OCI-LY1 (cell line): ENCODE measurements around the gene RNF157.

Experiments
- H2AFZ ChIP-seq: fragments of 200-600 bp; sonication (generic), shearing (Covaris generic); 2 replicates; pipeline ENCODE4 v1.6.0; 2014; ENCODE audit warnings: antibody characterized with exemption, mild to moderate bottlenecking, low read length
- H3F3A ChIP-seq: fragments of 200-600 bp; sonication (generic), shearing (Covaris generic); 2 replicates; pipeline ENCODE4 v1.6.0; 2014; ENCODE audit warnings: mild to moderate bottlenecking, antibody characterized with exemption, low read length, moderate library complexity; ENCODE audit not compliant: insufficient read depth
- H3K27ac ChIP-seq: fragments of 200-600 bp; sonication (generic); 2 replicates; pipeline ENCODE4 v1.5.1; 2014; ENCODE audit warnings: low read length, mixed run types, mild to moderate bottlenecking, low read depth; ENCODE audit not compliant: poor library complexity, severe bottlenecking
- H3K27me3 ChIP-seq: fragments of 200-600 bp; sonication (generic); 2 replicates; pipeline ENCODE4 v1.6.0; 2014; ENCODE audit warnings: antibody characterized with exemption, mild to moderate bottlenecking, low read length, moderate library complexity; ENCODE audit not compliant: insufficient read depth
- H3K36me3 ChIP-seq: fragments of 200-600 bp; sonication (generic); 2 replicates; pipeline ENCODE4 v1.6.1; 2014; ENCODE audit warnings: mild to moderate bottlenecking, antibody characterized with exemption, low read length, moderate library complexity, mixed read lengths; ENCODE audit not compliant: insufficient read depth
- H3K4me1 ChIP-seq: fragments of 200-600 bp; sonication (generic); 2 replicates; pipeline ENCODE4 v1.5.1; 2014; ENCODE audit warnings: mild to moderate bottlenecking, low read length, moderate library complexity; ENCODE audit not compliant: insufficient read depth, severe bottlenecking
- H3K4me2 ChIP-seq: fragments of 200-600 bp; sonication (generic), shearing (Covaris generic); 2 replicates; pipeline ENCODE4 v1.6.1; 2014; ENCODE audit warnings: low read length
- H3K4me3 ChIP-seq: fragments of 200-600 bp; sonication (generic); 2 replicates; pipeline ENCODE4 v1.5.1; 2014; ENCODE audit warnings: low read length, low read depth, mild to moderate bottlenecking, mixed read lengths; ENCODE audit not compliant: poor library complexity, severe bottlenecking
- H3K79me2 ChIP-seq: fragments of 200-600 bp; shearing (Covaris generic); 2 replicates; pipeline ENCODE4 v1.6.1; 2016; ENCODE audit warnings: mixed run types, low read length, mixed read lengths; ENCODE audit not compliant: insufficient read depth
- H3K9ac ChIP-seq: fragments of 200-600 bp; sonication (generic), shearing (Covaris generic); 2 replicates; pipeline ENCODE4 v1.6.1; 2014; ENCODE audit warnings: mild to moderate bottlenecking, low read length, mixed read lengths
- H3K9me2 ChIP-seq: fragments of 200-600 bp; sonication (generic), shearing (Covaris generic); 2 replicates; pipeline ENCODE4 v1.6.1; 2014; ENCODE audit warnings: low read depth, mild to moderate bottlenecking, low read length, mixed read lengths
- H3K9me3 ChIP-seq: fragments of 200-600 bp; shearing (Covaris generic); 2 replicates; pipeline ENCODE4 v1.6.1; 2014; ENCODE audit warnings: low read length, mixed read lengths
- H4K20me1 ChIP-seq: fragments of 200-600 bp; sonication (generic), shearing (Covaris generic); 2 replicates; pipeline ENCODE4 v1.6.0; 2016; ENCODE audit warnings: mild to moderate bottlenecking, low read length; ENCODE audit not compliant: insufficient read depth
- CTCF ChIP-seq: fragments of 200-600 bp; sonication (generic), shearing (Covaris generic); IDR thresholded peaks from 2 replicates; pipeline ENCODE4 v1.5.1; 2017; ENCODE audit warnings: mild to moderate bottlenecking, antibody characterized with exemption, low read length, moderate library complexity, mixed read lengths
- EZH2 ChIP-seq: fragments of 200-600 bp; sonication (generic), shearing (Covaris generic); IDR thresholded peaks from 2 replicates; pipeline ENCODE4 v1.8.0; 2017; ENCODE audit warnings: borderline replicate concordance, mixed run types, mild to moderate bottlenecking, antibody characterized with exemption, low read length, moderate library complexity, mixed read lengths

The RNF157 gene

GRCh38 chr17:76107509-76107908 lies 132.8 kb downstream of the RNF157 start:
- H3K27ac ChIP-seq, result no peak overlapping the region
- no peak overlapping the region for H2AFZ ChIP-seq
- no peaks in the 10 kb centered on the region for H3K36me3 ChIP-seq
- no peak overlapping the region for H3K4me3 ChIP-seq
- peaks cover 12% of the 10 kb centered on the region for H3K4me1 ChIP-seq
- no peaks in the 10 kb centered on the region for H3K9me2 ChIP-seq
- H3K27me3 ChIP-seq, result 0 out of 2 replicates have a peak, but pooled peaks cover 3% of the 10 kb centered on the region
- H3K4me2 ChIP-seq, result no peak overlapping the region
- TF ChIP-seq EZH2 (no peak), CTCF (peak; percentile 37; the same call in 1 of the 2 replicates)
- H3K9ac ChIP-seq, result no peak overlapping the region
- no peaks in the 10 kb centered on the region for H3F3A ChIP-seq
- no peaks in the 10 kb centered on the region for H3K9me3 ChIP-seq
- H3K79me2 ChIP-seq, result no peaks in the 10 kb centered on the region
- no peaks in the 10 kb centered on the region for H4K20me1 ChIP-seq

GRCh38 chr17:76106703-76107102 lies 133.6 kb downstream of the RNF157 start:
- H3K36me3 ChIP-seq, result peaks cover 4% of the 10 kb centered on the region; the same call in 1 of the 2 replicates
- H3K79me2 ChIP-seq, result no peaks in the 10 kb centered on the region
- 0 out of 2 replicates have a peak, but pooled peaks cover 3% of the 10 kb centered on the region for H3K27me3 ChIP-seq
- no peaks in the 10 kb centered on the region for H3K9me3 ChIP-seq
- no peaks in the 10 kb centered on the region for H3K9me2 ChIP-seq
- H3K9ac ChIP-seq, result no peak overlapping the region
- H3K4me2 ChIP-seq, result no peak overlapping the region
- no peaks in the 10 kb centered on the region for H3F3A ChIP-seq
- peaks cover 12% of the 10 kb centered on the region for H3K4me1 ChIP-seq
- H3K4me3 ChIP-seq, result no peak overlapping the region
- no peak for TF ChIP-seq CTCF
- no peak for TF ChIP-seq EZH2
- H3K27ac ChIP-seq, result no peak overlapping the region
- H4K20me1 ChIP-seq, result no peaks in the 10 kb centered on the region
- H2AFZ ChIP-seq, result no peak overlapping the region

GRCh38 chr17:76104896-76105231 lies 135.4 kb downstream of the RNF157 start:
- Histone ChIP-seq H3K4me1 (peaks cover 12% of the 10 kb centered on the region), H3K27ac (no peak overlapping the region), H3K27me3 (no peaks in the 10 kb centered on the region), H2AFZ (no peak overlapping the region), H3K79me2 (no peaks in the 10 kb centered on the region), H3K9me3 (no peaks in the 10 kb centered on the region), H3K4me2 (no peak overlapping the region), H3K4me3 (no peak overlapping the region), H3K36me3 (peaks cover 15% of the 10 kb centered on the region; the same call in 1 of the 2 replicates), H3K9me2 (no peaks in the 10 kb centered on the region), H4K20me1 (no peaks in the 10 kb centered on the region), H3K9ac (no peak overlapping the region), H3F3A (no peaks in the 10 kb centered on the region)
- TF ChIP-seq CTCF (no peak), EZH2 (no peak)
